Tibial nerve (tissue), 4 donors: ENCODE results near the gene BMP8B.
"Not testable (repeated sequence)": the region's sequence is repeated elsewhere in the genome, so short reads cannot be mapped to it uniquely, and the experiment has no call there.

Experiments used
- CTCF ChIP-seq, 5 experiments: fragments of 200-600 bp in 3 of 5; fragments of 450-650 bp in 2 of 5; sonication (generic) in 3 of 5; IDR thresholded peaks; one replicate each; pipeline ENCODE4 v1.5.1; 2016 to 2019; ENCODE audit warnings: antibody characterized with exemption in 5 of 5, mild to moderate bottlenecking in 3 of 5, moderate library complexity in 2 of 5
- EP300 ChIP-seq, 2 donors: sonication (generic); formaldehyde crosslinking; IDR thresholded peaks; one replicate each; pipeline ENCODE4 v1.6.1; 2017; ENCODE audit warnings: antibody characterized with exemption in 2 of 2, mild to moderate bottlenecking in 1 of 2
- POLR2A ChIP-seq, 2 donors: fragments of 450-650 bp; IDR thresholded peaks; one replicate each; pipeline ENCODE4 v1.6.1; 2017; ENCODE audit warnings: antibody characterized with exemption in 2 of 2, mild to moderate bottlenecking in 2 of 2, moderate library complexity in 2 of 2

- TF ChIP-seq CTCF, EP300, POLR2A (IDR thresholded peaks at IDR 0.05): not testable (repeated sequence)
Observed at GRCh38 chr1:39786303-39787107, 2.2 kb downstream of the BMP8B start.
